GM23338 (cell line): Measurements from ENCODE around the gene SC5D.

Source experiments
- CREB1 ChIP-seq: fragments of 250-450 bp; sonication (Bioruptor Pico); IDR thresholded peaks from 2 replicates; pipeline ENCODE4 v1.5.0; 2020; ENCODE audit warnings: low read depth, mild to moderate bottlenecking, moderate library complexity
- EZH2 ChIP-seq: fragments of 200-600 bp; sonication (generic); IDR thresholded peaks from one replicate; pipeline ENCODE4 v1.8.0; 2017; ENCODE audit warnings: antibody characterized with exemption, mild to moderate bottlenecking, low read depth; ENCODE audit not compliant: unreplicated experiment
- EZH2phosphoT487 ChIP-seq: fragments of 200-600 bp; sonication (generic); IDR thresholded peaks from one replicate; pipeline ENCODE4 v1.8.1; 2018; ENCODE audit warnings: antibody characterized with exemption; ENCODE audit not compliant: unreplicated experiment
- JUNB ChIP-seq: IDR thresholded peaks from one replicate; pipeline ENCODE4 v1.6.1; 2016; ENCODE audit warnings: antibody characterized with exemption; ENCODE audit not compliant: unreplicated experiment
- NANOG ChIP-seq: IDR thresholded peaks from 2 replicates; pipeline ENCODE4 v1.6.1; 2016; ENCODE audit warnings: antibody characterized with exemption, borderline replicate concordance
- POLR2AphosphoS5 ChIP-seq: IDR thresholded peaks from 2 replicates; pipeline ENCODE4 v1.6.1; 2016; ENCODE audit warnings: antibody characterized with exemption, low read depth
- STAT1 ChIP-seq: IDR thresholded peaks from one replicate; pipeline ENCODE4 v1.6.1; 2016; ENCODE audit warnings: antibody characterized with exemption; ENCODE audit not compliant: unreplicated experiment
- ZNF114 ChIP-seq: fragments of 250-450 bp; sonication (Bioruptor Pico); IDR thresholded peaks from 2 replicates; pipeline ENCODE4 v1.5.0; 2020; ENCODE audit warnings: mild to moderate bottlenecking, moderate library complexity
- ZNF331 ChIP-seq: fragments of 250-450 bp; sonication (Bioruptor Pico); IDR thresholded peaks from 2 replicates; pipeline ENCODE4 v1.5.0; 2020; ENCODE audit warnings: low read depth, mild to moderate bottlenecking, moderate library complexity
- TF ChIP-seq, protein P1 (sequence below), 2 experiments: fragments of 200-600 bp in 1 of 2; sonication (generic) in 1 of 2; conservative IDR thresholded peaks; 2 replicates each; pipeline versions ENCODE4 v1.5.1 to v1.6.1; 2016 to 2017; ENCODE audit warnings: antibody characterized with exemption in 2 of 2, low read depth in 2 of 2, mild to moderate bottlenecking in 2 of 2, moderate library complexity in 1 of 2
- TF ChIP-seq, protein P2 (sequence below): IDR thresholded peaks from 2 replicates; pipeline ENCODE4 v1.6.1; 2016; ENCODE audit warnings: antibody characterized with exemption
- TF ChIP-seq, protein P3 (sequence below): IDR thresholded peaks from one replicate; pipeline ENCODE4 v1.6.1; 2018; ENCODE audit warnings: antibody characterized with exemption; ENCODE audit not compliant: unreplicated experiment
- TF ChIP-seq, protein P4 (sequence below): fragments of 250-450 bp; sonication (Bioruptor Pico); IDR thresholded peaks from 2 replicates; pipeline ENCODE4 v1.5.0; 2020; ENCODE audit warnings: mild to moderate bottlenecking, moderate library complexity

DNA sequence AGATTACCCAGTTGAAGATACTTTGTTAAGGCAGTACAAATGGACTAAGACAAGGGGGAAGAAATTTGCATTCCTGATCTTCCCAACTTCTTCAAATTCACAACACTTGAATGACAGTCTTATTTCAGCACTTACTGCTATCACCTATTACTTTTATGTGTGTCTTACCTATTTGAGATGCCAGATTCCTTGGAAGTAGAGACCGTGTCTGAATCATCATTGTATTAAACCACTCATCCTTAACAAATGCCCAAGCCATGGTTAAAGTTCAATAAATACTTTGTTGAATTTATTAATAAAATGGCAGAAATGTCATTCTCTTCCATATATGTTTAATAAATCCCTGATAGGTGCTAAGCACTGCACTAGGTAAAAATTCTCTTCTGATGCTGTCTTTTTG, 18.3 kb downstream of the SC5D start:
- TF ChIP-seq, protein P1, sequence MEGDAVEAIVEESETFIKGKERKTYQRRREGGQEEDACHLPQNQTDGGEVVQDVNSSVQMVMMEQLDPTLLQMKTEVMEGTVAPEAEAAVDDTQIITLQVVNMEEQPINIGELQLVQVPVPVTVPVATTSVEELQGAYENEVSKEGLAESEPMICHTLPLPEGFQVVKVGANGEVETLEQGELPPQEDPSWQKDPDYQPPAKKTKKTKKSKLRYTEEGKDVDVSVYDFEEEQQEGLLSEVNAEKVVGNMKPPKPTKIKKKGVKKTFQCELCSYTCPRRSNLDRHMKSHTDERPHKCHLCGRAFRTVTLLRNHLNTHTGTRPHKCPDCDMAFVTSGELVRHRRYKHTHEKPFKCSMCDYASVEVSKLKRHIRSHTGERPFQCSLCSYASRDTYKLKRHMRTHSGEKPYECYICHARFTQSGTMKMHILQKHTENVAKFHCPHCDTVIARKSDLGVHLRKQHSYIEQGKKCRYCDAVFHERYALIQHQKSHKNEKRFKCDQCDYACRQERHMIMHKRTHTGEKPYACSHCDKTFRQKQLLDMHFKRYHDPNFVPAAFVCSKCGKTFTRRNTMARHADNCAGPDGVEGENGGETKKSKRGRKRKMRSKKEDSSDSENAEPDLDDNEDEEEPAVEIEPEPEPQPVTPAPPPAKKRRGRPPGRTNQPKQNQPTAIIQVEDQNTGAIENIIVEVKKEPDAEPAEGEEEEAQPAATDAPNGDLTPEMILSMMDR (conservative IDR thresholded peaks at IDR 0.05; ENCODE audit: low read depth in 2 of 2), result no peak
- TF ChIP-seq POLR2AphosphoS5 (no peak), JUNB (no peak), ZNF331 (CRISPR knock-in tag) (no peak), EZH2phosphoT487 (no peak), CREB1 (CRISPR knock-in tag) (no peak), EZH2 (no peak), ZNF114 (no peak), STAT1 (no peak), NANOG (no peak)
- TF ChIP-seq, protein P2, sequence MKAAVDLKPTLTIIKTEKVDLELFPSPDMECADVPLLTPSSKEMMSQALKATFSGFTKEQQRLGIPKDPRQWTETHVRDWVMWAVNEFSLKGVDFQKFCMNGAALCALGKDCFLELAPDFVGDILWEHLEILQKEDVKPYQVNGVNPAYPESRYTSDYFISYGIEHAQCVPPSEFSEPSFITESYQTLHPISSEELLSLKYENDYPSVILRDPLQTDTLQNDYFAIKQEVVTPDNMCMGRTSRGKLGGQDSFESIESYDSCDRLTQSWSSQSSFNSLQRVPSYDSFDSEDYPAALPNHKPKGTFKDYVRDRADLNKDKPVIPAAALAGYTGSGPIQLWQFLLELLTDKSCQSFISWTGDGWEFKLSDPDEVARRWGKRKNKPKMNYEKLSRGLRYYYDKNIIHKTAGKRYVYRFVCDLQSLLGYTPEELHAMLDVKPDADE, result no peak
- TF ChIP-seq, protein P3, sequence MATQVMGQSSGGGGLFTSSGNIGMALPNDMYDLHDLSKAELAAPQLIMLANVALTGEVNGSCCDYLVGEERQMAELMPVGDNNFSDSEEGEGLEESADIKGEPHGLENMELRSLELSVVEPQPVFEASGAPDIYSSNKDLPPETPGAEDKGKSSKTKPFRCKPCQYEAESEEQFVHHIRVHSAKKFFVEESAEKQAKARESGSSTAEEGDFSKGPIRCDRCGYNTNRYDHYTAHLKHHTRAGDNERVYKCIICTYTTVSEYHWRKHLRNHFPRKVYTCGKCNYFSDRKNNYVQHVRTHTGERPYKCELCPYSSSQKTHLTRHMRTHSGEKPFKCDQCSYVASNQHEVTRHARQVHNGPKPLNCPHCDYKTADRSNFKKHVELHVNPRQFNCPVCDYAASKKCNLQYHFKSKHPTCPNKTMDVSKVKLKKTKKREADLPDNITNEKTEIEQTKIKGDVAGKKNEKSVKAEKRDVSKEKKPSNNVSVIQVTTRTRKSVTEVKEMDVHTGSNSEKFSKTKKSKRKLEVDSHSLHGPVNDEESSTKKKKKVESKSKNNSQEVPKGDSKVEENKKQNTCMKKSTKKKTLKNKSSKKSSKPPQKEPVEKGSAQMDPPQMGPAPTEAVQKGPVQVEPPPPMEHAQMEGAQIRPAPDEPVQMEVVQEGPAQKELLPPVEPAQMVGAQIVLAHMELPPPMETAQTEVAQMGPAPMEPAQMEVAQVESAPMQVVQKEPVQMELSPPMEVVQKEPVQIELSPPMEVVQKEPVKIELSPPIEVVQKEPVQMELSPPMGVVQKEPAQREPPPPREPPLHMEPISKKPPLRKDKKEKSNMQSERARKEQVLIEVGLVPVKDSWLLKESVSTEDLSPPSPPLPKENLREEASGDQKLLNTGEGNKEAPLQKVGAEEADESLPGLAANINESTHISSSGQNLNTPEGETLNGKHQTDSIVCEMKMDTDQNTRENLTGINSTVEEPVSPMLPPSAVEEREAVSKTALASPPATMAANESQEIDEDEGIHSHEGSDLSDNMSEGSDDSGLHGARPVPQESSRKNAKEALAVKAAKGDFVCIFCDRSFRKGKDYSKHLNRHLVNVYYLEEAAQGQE, result no peak
- TF ChIP-seq, protein P4, sequence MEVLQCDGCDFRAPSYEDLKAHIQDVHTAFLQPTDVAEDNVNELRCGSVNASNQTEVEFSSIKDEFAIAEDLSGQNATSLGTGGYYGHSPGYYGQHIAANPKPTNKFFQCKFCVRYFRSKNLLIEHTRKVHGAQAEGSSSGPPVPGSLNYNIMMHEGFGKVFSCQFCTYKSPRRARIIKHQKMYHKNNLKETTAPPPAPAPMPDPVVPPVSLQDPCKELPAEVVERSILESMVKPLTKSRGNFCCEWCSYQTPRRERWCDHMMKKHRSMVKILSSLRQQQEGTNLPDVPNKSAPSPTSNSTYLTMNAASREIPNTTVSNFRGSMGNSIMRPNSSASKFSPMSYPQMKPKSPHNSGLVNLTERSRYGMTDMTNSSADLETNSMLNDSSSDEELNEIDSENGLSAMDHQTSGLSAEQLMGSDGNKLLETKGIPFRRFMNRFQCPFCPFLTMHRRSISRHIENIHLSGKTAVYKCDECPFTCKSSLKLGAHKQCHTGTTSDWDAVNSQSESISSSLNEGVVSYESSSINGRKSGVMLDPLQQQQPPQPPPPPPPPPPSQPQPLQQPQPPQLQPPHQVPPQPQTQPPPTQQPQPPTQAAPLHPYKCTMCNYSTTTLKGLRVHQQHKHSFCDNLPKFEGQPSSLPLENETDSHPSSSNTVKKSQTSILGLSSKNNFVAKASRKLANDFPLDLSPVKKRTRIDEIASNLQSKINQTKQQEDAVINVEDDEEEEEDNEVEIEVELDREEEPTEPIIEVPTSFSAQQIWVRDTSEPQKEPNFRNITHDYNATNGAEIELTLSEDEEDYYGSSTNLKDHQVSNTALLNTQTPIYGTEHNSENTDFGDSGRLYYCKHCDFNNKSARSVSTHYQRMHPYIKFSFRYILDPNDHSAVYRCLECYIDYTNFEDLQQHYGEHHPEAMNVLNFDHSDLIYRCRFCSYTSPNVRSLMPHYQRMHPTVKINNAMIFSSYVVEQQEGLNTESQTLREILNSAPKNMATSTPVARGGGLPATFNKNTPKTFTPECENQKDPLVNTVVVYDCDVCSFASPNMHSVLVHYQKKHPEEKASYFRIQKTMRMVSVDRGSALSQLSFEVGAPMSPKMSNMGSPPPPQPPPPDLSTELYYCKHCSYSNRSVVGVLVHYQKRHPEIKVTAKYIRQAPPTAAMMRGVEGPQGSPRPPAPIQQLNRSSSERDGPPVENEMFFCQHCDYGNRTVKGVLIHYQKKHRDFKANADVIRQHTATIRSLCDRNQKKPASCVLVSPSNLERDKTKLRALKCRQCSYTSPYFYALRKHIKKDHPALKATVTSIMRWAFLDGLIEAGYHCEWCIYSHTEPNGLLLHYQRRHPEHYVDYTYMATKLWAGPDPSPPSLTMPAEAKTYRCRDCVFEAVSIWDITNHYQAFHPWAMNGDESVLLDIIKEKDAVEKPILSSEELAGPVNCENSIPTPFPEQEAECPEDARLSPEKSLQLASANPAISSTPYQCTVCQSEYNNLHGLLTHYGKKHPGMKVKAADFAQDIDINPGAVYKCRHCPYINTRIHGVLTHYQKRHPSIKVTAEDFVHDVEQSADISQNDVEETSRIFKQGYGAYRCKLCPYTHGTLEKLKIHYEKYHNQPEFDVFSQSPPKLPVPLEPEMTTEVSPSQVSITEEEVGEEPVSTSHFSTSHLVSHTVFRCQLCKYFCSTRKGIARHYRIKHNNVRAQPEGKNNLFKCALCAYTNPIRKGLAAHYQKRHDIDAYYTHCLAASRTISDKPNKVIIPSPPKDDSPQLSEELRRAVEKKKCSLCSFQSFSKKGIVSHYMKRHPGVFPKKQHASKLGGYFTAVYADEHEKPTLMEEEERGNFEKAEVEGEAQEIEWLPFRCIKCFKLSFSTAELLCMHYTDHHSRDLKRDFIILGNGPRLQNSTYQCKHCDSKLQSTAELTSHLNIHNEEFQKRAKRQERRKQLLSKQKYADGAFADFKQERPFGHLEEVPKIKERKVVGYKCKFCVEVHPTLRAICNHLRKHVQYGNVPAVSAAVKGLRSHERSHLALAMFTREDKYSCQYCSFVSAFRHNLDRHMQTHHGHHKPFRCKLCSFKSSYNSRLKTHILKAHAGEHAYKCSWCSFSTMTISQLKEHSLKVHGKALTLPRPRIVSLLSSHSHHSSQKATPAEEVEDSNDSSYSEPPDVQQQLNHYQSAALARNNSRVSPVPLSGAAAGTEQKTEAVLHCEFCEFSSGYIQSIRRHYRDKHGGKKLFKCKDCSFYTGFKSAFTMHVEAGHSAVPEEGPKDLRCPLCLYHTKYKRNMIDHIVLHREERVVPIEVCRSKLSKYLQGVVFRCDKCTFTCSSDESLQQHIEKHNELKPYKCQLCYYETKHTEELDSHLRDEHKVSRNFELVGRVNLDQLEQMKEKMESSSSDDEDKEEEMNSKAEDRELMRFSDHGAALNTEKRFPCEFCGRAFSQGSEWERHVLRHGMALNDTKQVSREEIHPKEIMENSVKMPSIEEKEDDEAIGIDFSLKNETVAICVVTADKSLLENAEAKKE (CRISPR knock-in tag), result no peak
